ENCODE data around the gene ECM1.

ECM1 gene

DNA sequence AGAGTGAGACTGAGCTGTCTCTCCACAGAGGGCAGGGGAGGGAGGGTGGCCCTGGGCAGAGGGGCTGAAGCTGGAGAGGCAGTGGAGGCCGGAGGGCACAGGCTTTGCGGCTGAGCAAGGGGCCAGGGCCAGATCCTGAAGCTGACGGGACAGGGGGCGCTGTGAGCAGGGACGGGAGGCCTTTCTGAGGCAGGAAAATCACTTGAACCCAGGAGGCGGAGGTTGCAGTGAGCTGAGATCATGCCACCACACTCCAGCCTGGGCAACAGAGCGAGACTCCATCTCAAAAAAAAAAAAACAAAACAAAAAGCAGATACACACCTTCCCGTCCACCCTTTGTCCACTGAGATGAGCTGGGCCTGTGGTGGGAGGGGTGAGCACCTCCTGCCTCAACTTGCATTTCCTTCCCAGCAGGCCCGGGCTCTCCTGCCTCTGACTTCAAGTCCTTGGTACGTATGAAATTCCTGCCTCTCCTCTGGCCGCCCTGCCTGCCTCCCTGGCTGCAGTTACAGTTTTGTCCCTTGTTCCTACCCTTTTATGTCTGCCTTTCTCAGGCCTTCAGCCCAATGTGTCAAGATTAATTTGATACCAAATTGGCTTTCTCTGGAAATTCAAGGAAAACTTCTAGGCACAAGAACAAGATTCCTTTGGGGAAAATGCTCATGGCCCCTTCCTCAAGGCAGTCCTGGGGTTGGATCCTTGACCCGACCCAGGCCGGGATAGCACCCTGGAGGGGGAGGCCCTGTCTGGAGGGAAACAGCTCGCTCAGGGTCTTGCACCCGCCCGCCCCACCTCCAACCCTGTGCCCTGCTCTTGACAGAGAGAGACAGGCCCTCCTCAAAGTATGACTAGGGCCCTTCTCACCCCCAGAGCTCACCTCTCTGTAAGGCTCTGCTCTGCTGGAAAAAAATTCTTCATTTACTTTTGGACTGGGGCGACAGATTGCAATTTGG is 30.1 kb downstream of the ECM1 start:
- in situ Hi-C loops (cut with MboI; ENCODE audit: low pct_unique_long_range_greater_than_20kb, low sequenced_read_pairs): no loop called here
- no peak for DNase-seq

DNA sequence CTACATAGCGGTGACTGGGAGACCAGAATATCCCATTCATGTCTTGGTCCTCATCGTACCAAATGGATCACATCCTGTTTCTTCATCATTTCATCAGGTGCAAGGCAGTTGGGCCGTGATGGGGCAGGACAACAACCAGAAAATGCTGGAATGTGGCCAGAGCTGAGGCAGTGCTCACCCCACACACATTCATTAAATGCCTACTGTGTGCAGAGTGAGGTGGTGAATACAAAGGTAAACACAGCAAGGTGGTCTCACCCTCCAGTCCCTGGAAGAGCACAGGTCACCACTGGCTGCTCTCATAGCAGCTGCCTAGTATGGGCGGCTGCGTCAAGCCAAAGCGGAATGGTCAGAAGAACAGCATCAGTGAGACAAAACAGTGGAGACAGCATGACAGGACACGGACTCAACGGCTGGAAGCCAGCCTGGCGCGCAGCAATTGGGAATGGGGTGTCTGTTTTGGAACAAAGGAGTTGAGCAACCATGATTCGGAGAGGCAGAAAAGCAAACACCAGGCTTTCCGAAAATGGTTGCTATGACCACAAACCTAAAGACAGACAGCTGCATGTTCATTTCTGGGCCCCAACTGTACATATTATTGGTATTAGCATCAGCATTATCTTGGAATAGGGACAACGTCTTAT is 35.7 kb downstream of the ECM1 start:
- DNase-seq: no peak
- in situ Hi-C loops (cut with MboI; ENCODE audit: low pct_unique_long_range_greater_than_20kb, low sequenced_read_pairs): no loop called here

DNA sequence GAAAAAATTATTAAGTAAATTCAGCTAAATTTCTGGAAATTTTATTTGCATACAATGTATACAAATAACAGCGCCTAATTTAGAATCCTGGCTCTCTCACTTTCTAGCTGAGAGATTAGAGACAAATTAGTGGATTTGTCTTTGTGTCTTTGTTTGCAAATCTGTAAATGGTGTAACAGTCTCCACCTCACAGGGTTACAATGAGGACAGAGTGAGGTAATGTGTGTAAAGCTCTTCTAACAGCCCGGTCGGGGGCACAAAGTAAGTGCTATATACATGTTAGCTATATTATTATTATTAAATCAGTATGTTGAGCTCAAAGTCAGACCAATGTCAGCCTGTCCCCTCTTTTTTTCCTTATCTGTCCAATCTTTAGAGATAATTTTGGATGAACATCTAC is 36.3 kb downstream of the ECM1 start:
- in situ Hi-C loops (cut with MboI; ENCODE audit: low pct_unique_long_range_greater_than_20kb, low sequenced_read_pairs): no loop called here
- no peak for DNase-seq

DNA sequence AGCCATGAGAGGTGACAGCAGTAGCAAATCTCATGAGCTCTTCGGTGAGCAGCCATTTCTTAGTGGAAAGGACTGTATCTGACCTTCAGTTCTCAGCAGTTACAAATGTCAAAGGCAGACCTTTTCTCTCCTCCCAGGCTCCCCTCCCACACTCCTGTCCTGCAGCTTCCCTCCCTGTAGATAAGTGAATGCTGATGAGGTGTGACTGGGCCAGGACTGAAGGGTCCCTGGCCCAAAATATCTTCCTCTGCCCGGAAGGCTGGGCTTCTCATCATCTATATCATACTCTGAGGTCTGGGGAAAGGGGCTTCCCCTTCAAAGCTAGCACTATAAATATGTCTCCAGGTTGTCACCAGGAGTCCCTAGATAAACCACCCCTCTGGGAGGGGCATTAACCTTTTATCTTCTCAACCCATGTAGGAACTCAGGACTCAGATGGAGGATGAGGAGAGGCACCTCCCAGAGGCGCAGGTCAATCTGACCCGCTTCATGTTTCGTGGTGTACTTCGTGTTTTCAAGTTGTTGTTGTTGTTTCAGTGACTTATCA is 37.6 kb downstream of the ECM1 start:
- in situ Hi-C loops (cut with MboI; ENCODE audit: low pct_unique_long_range_greater_than_20kb, low sequenced_read_pairs): no loop called here
- no peak for DNase-seq

DNA sequence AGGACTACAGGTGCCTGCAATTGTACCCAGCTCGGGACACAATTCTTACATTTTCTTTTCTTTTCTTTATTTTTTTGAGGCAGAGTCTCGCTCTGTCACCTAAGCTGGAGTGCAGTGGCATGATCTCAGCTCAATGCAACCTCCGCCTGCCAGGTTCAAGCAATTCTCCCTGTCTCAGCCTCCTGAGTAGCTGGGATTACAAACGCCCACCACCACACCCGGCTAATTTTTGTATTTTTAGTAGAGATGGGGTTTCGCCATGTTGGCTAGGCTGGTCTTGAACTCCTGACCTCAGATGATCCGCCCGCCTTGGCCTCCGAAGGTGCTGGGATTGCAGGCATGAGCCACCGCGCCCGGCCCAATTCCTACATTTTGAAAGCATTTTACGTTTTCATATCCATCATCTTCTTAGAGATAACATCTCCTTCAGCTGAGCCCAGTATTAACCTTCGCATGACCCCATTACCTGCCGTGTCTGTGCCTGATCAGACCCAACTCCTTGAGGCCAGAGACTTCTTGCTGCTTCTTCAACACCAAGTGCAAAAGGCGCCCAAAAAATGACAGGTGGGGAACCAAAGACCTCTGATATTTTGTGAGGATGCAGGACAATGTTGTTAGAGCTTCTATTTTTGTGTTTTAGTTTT is 38.5 kb downstream of the ECM1 start:
- in situ Hi-C loops (cut with MboI; ENCODE audit: low pct_unique_long_range_greater_than_20kb, low sequenced_read_pairs): no loop called here
- DNase-seq: no peak

DNA sequence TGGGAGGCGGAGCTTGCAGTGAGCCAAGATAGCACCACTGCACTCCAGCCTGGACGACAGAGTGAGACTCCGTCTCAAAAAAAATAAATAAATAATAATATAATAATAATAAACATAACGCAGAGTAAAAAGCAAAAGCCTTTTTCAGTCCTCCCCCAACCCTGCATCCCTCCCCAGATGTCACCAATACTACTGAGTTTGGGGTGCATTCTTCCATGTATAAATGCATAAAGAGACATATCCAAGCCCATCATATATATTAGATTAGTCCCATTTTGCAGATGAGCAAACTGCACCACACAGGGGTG is 40.4 kb downstream of the ECM1 start:
- in situ Hi-C loops (cut with MboI; ENCODE audit: low pct_unique_long_range_greater_than_20kb, low sequenced_read_pairs): no loop called here
- DNase-seq: no peak

DNA sequence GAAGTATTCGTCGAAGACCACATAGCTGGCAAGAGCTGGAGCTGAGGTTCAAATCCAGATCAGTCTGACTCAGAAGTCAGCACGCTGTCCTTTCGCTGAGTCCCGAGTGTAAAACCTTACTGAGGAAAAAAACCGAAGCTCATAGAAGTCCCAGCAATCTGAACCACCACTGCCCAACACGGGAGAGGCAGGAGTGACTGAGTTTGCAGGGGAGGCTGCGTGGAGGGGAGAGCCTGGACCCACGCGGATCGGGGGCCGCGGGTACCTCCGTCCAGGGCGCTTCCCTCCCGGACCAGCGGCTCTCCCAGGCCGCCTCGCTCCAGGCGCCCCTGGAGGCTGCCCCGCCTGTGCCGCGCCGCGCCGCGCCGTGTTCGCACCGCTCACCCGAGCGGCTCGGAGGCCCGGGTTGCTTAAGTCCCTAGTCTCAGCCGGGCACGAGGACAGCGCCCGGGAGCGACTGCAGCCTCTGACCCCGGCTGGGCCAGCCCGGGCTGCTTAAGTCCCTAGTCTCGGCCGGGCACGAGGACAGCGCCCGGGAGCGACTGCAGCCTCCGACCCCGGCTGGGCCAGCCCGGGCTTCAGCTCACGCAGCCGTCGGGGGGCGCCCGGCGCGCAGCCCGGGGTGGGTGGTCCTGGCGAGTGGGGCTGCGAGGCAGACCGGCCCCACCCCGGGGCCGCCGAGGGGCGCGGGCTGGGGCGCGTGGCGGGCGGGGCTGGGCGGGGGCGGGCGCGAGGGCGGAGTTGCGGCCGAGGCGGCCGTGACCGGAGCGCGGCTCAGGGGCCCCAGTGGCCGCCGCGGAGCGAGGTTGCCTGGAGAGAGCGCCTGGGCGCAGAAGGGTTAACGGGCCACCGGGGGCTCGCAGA is 41.0 kb downstream of the ECM1 start, which contains the start of gene ADAMTSL4:
TSS of gene ADAMTSL4 (plus strand) at position 777 of the 864 bp plus-strand sequence. CDS start 2,881 bp downstream, outside the sequence.
- in situ Hi-C loops (cut with MboI; ENCODE audit: low pct_unique_long_range_greater_than_20kb, low sequenced_read_pairs): no loop called here
- DNase-seq: peak; percentile 79

DNA sequence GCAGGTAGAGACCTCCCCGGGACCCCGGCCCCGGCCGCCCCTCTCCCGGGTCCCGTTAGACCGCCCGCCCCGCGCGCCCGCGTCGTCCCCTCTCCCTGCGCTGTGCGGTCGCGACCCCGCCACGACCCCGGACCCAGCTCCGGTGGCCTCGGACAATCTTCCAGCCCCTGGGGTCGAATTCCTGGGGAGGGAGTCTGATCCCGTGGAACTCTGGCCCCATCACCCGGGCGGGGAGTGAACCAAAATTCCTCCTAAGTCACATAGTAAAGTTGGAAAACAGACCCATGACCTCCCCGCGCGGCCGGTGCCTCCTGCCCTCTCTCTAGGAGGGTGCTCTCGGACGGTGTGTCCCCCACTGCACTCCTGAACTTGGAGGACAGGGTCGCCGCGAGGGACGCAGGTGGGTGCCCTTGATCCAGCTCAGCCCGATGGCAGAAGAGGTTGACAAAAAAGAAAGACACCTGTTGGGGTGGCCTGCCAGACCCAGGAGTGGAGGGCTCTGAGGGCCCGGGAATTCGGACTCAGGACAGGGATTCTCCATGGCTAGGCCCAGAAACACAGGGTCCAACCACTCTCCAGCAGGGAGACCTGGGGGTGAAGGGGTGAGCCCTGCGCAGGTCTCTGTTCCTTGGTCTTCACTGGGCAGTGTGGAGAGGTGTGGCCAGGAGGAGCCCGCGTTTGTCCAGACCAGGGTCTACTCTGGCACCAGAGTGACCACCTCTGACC is 41.8 kb downstream of the ECM1 start:
- DNase-seq: no peak
- in situ Hi-C loops (cut with MboI; ENCODE audit: low pct_unique_long_range_greater_than_20kb, low sequenced_read_pairs): no loop called here

DNA sequence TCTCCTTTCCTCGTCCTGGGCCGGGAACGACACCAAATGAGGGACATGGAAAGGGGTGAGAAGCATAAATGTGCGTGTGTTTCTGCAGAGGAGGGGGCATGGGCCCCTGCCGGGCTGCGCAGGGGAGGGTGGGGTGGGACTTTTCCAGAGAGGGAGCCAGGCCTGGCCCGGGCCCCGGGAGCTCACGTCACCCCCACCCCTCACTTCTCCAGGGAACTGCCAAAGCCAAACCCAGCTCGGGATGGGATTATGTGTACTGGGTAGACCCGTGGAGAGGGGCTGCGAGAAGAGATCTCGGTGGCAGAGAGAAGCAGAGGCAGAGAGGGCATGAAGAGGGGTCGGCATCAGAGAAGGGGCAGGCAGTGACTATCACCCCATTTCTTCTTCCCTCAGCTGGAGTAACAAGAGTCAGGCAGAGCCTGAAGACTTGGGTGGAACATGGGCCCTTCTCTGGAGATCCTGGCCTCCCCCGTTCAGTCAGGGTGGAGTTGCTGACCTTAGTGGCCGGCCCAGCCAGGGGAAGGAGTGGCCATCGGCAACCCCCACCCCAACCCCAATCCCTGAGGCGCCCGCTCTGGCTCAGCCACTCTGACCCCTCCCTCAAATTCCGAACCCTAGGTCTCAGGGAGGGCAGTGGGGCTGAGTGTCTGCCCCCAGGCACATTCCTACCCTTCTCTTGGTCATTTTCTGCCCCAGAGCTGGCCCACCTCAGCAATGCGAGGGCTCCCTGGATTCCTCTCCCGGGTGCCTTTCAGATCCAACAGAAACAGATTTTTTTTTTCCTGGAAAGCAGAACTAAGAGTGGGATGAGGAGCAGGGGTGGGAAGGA is 42.5 kb downstream of the ECM1 start:
- no peak for DNase-seq
- in situ Hi-C loops (cut with MboI; ENCODE audit: low pct_unique_long_range_greater_than_20kb, low sequenced_read_pairs): no loop called here

DNA sequence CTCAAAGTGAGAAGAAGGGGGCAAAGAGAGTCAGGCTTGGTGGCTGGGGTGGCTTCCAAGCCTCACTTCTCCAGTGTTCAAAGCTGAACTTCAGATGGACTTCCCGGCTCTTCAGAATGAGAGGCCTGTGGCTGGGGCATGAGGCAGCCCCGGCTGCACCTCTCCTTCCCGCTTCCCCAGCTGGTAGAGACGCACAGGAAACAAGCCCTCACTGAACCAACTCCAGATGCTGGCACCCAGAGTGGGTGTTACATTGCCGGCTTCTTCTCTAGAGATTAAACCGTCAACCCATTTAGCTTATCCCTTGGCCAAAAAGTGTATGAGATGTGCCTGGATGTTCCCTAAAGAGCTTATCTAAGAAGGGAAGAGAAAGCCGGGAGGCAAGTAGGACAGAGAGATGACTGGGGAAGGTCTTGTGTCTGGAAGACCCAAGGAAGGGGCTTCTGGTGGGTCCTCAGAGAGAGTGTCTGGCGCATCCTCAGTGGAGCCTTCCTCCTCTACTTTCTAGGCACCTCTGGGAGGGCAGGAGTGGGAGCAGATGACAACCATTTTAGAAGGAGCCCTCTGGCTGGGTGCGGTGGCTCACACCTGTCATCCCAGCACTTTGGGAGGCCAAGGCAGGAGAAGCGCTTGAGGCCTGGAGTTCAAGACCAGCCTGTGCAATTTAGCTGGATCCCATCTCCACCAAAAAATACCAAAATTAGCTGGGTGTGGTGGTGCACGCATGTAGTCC is 43.3 kb downstream of the ECM1 start:
- in situ Hi-C loops (cut with MboI; ENCODE audit: low pct_unique_long_range_greater_than_20kb, low sequenced_read_pairs): no loop called here
- DNase-seq: no peak

DNA sequence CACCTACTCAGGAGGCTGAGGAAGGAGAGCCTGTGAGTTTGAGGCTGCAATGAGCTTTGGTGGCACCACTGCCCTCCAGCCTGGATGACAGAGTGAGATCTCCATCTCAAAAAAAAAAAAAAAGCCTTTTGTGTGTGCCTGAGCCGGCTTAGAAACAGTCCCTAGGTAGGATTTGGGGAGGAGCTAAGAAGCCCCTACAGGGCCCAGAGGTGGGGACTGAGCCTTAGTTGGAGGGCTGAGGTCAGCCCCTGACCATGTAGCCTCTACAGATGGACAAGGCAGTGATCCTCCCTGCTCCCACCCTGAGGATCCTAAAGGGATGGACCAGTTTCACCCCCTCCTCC is 43.8 kb downstream of the ECM1 start:
- in situ Hi-C loops (cut with MboI; ENCODE audit: low pct_unique_long_range_greater_than_20kb, low sequenced_read_pairs): no loop called here
- no peak for DNase-seq

DNA sequence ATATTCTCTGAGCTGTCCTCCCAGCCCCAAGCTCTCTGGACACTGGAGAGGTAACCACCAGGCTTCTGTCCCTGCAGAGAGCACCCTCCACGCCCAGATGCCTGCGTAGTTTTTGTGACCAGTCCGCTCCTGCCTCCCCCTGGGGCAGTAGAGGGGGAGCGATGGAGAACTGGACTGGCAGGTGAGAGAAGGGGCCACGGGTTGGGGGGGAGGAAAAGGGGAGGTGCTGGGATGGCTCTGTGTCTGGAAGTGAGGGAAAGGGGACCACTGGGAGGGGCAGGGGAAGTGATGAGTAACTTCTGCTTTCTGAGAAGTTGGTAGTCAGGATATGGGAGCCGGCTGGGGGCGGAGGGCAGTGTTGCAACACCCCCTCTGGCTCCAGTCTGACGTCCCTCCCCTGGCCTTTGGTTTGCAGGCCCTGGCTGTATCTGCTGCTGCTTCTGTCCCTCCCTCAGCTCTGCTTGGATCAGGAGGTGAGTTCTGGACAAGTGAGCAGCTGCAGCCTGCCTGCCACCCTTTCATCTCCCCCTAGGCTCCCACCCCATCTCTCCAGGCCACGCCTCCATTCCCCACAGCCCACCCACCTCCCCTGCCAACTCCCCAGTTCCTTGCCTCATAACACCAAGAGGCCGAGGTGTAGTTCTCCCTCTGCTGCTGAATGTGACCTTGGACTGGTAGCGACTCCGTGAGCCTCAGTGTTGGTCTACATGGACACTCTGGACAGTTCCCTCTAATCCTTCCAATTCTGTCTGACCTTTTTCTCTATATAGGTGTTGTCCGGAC is 44.4 kb downstream of the ECM1 start:
- in situ Hi-C loops (cut with MboI; ENCODE audit: low pct_unique_long_range_greater_than_20kb, low sequenced_read_pairs): no loop called here

DNA sequence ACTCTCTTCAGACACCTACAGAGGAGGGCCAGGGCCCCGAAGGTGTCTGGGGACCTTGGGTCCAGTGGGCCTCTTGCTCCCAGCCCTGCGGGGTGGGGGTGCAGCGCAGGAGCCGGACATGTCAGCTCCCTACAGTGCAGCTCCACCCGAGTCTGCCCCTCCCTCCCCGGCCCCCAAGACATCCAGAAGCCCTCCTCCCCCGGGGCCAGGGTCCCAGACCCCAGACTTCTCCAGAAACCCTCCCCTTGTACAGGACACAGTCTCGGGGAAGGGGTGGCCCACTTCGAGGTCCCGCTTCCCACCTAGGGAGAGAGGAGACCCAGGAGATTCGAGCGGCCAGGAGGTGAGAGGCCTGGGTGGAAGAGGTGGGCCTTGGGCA is 45.0 kb downstream of the ECM1 start:
- in situ Hi-C loops (cut with MboI; ENCODE audit: low pct_unique_long_range_greater_than_20kb, low sequenced_read_pairs): no loop called here
- no peak for DNase-seq

More for the DNA sequence above, 44.4 kb downstream of the ECM1 start:
- peak; percentile 98 for DNase-seq

DNA sequence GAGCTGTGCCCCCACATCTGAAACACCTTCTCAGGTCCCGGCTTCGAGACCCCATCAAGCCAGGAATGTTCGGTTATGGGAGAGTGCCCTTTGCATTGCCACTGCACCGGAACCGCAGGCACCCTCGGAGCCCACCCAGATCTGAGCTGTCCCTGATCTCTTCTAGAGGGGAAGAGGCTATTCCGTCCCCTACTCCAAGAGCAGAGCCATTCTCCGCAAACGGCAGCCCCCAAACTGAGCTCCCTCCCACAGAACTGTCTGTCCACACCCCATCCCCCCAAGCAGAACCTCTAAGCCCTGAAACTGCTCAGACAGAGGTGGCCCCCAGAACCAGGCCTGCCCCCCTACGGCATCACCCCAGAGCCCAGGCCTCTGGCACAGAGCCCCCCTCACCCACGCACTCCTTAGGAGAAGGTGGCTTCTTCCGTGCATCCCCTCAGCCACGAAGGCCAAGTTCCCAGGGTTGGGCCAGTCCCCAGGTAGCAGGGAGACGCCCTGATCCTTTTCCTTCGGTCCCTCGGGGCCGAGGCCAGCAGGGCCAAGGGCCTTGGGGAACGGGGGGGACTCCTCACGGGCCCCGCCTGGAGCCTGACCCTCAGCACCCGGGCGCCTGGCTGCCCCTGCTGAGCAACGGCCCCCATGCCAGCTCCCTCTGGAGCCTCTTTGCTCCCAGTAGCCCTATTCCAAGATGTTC is 45.6 kb downstream of the ECM1 start:
- in situ Hi-C loops (cut with MboI; ENCODE audit: low pct_unique_long_range_greater_than_20kb, low sequenced_read_pairs): no loop called here
- no peak for DNase-seq

DNA sequence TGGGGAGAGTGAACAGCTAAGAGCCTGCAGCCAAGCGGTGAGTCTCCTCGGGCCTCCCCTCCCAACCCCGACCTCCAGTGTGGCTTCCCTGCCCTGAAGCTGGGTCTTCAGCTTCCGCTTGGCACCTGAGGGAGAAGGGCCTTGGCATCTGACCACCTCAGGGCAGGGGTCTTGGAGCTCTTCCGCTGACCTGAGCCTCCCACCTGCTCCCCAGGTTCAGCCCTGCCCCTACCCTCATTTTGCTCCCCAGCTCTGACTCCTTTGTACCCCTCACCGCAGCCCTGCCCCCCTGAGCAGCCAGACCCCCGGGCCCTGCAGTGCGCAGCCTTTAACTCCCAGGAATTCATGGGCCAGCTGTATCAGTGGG is 46.2 kb downstream of the ECM1 start:
- in situ Hi-C loops (cut with MboI; ENCODE audit: low pct_unique_long_range_greater_than_20kb, low sequenced_read_pairs): no loop called here

More for the DNA sequence above, 46.2 kb downstream of the ECM1 start:
- no peak for DNase-seq
